Measurements from ENCODE around the gene CYB5RL.

- TF ChIP-seq POLR2AphosphoS5 (IDR thresholded peaks at IDR 0.05; ENCODE audit: low read depth, low read length) (no peak), REST (IDR thresholded peaks at IDR 0.05; ENCODE audit: insufficient read depth in 1 of 2, low read depth in 2 of 2, low read length in 2 of 2) (no peak), SIN3A (IDR thresholded peaks at IDR 0.05; ENCODE audit: borderline replicate concordance, insufficient read depth, low read length) (no peak), TAF1 (IDR thresholded peaks at IDR 0.05; ENCODE audit: borderline replicate concordance, insufficient read depth, low read length) (no peak), FOXP2 (optimal IDR thresholded peaks at IDR 0.05; ENCODE audit: borderline replicate concordance, extremely low read depth, extremely low read length, insufficient read depth) (no peak)
Measured at GRCh38 chr1:54157401-54157800, 42.4 kb downstream of the CYB5RL start.

Data from PFSK-1 (cell line).